HG02571 (cell line): ENCODE measurements around the gene P2RX4.
A peak's percentile ranks its signal among the peaks of the same experiment; 100 is the strongest.
"Not testable (repeated sequence)": the region's sequence is repeated elsewhere in the genome, so short reads cannot be mapped to it uniquely, and the experiment has no call there.

Experiments used
- ATAC-seq: cut with Tn5 transposase; IDR thresholded peaks from one replicate; pipeline ENCODE4 v1.9.1; 2021; ENCODE audit warnings: mild to moderate bottlenecking, moderate library complexity; ENCODE audit not compliant: unreplicated experiment

P2RX4 gene

GRCh38 chr12:121218588-121219352, 8.8 kb downstream of the P2RX4 start:
- ATAC-seq = no peak

DNA sequence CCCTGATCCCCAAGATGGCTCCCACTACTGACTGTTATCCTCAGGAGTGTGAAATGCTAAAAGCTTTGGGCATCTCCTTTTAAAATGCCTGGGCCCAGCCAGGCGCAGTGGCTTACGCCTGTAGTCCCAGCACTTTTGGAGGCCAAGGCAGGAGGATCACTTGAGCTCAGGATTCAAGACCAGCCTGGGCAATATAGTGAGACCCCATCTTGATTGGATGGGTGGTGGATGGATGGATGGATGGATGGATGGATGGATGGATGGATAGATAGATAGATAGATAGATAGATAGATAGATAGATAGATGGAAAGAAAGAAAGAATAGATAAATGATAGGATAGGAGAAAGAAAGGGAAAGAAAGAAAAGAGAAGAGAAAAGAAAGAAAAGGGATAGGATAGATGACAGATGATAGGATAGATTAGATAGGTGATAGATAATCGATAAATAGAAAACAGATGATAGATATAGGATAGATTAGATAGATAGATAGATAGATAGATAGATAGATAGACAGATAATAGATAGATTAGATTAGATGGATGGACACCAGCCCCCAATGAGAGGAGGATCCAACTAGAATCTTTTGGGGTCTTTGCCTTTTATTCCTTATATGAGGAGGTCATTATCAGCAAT, 9.5 kb downstream of the P2RX4 start:
- ATAC-seq = no peak

GRCh38 chr12:121222847-121223246, 12.9 kb downstream of the P2RX4 start:
- ATAC-seq = no peak

DNA sequence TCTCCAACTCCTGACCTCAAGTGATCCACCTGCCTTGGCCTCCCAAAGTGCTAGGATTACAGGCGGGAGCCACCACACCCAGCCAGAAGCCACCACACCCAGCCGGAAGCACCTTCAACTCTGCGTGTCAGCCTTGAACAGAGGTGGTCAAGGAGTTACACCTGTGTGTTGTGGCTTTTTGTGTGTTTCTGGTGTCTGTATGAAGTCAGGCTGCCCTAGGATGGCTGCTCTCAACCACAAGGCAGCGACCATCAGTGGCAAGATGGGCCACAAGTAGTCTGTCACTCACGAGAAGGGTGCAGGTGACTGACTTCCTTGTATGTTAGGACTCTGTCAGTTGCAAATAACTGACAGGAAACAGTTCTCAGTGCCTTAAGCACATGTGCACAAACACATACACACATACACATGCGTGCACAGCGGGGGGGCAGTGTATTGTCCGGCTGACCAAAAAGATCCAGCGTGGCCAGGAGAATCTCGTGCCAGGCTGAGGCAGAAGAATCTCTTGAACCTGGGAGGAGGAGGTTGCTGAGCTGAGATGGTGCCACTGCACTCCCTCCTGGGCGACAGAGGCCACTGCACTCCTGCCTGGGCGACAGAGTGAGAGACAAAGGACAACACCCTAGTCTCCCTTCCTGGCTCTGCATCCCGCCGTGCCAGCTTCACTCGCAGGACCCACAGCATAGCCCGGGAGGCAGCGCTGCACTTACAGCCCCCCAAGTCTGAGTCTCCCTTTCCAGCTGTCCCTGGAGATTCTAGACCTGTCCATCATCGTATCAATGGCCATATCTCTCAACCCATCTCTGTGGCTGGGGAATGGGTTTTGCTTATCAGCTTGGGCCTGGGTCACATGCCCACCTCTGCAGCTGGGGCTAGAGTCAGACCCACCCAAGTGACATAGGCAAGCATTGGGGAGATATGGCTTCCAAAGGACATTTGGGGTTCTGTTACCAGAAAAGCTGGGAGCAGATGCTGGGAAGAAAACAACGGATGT, 13.7 kb downstream of the P2RX4 start:
- ATAC-seq = no peak

DNA sequence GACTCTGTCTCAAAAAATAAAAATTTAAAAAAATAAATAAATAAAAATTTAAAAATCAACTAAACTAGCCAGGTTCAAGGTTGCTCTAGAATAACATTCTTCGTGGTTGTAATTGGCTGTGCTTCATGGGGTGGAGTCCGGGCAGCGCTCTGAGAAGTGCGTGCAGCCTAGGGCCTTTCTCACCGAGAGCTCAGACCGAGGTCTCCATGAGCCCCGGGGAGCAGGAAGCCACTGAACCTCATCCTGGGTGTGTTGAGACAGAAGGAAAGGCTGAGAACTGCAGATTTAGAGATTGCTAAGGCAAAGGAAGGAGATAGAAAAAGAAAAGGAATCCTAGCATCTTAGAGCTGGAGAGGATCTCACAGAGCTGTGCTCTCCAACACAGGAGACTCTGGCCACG, 14.7 kb downstream of the P2RX4 start:
- no peak for ATAC-seq

DNA sequence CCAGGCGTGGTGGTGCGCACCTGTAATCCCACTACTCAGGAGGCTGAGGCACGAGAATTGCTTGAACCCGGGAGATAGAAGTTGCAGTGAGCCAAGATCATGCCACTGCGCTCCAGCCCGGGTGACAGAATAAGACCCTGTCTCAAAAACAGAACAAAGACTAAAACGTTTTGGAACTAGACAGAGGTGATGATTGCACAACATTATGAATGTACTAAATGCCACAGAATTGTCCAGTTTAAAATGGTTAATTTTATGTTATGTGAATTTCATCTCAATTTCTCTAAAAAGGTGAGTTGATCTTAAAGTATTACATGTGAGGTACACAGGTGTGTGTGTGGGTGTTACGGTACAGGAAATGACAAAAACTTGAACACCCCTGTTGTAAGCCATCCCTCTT, 16.5 kb downstream of the P2RX4 start:
- ATAC-seq = no peak

DNA sequence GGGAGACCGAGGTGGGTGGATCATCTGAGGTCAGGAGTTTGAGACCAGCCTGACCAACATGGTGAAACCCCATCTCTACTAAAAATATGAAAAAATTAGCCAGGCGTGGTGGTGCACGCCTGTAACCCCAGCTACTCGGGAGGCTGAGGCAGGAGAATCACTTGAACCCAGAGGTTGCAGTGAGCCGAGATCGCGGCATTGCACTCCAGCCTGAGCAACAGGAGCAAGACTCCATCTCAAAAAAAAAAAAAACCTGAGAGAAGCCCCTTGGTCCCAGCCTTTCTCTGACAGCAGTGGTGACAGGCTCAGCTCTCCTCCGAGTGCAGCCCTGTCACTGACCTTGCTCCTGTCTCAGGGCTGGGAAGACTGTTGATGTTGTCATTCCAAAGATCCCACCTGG, 16.9 kb downstream of the P2RX4 start:
- ATAC-seq = not testable (repeated sequence)

DNA sequence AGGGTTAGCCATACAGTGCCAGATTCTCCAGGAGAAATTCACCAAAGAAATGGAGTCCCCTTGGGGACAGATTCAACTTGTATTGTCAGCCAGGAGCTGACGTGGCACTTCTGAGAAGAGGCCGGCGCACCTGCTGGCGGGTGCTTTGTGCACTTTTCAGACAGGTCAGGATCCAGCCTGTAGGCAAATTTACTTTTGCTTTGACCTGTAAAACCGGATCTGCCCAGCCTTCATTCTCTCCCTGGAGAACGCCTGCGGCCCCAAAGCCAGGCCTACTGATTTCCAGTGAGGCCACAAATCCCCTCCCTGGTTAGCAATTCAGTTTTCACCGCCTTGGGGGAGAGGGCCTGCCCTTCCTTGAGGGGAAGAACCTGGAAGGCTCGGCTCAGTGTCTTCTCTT, 17.4 kb downstream of the P2RX4 start:
- ATAC-seq = peak; percentile 62

GRCh38 chr12:121228919-121229665, 19.2 kb downstream of the P2RX4 start:
- ATAC-seq = no peak

- ATAC-seq = not testable (repeated sequence)
Observed at GRCh38 chr12:121229826-121230537, 20.1 kb downstream of the P2RX4 start.

GRCh38 chr12:121230538-121230907, 20.6 kb downstream of the P2RX4 start:
- no peak for ATAC-seq

DNA sequence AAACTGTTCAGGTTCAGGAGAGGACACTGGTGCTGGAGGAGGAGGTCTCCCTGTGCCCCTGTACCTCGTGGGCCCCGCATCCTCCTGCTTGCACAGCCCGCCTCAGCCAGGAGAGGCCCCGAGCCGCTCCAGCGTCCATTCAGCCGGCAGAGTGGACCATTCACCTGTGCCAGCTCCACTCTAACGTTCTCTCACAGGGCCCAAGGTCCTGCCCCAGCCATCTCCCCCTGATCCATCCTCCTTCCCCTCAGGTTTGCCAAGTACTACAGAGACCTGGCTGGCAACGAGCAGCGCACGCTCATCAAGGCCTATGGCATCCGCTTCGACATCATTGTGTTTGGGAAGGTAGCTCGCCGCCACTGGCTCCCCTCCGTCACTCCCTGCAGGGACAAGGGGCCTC, 22.2 kb downstream of the P2RX4 start:
- no peak for ATAC-seq

DNA sequence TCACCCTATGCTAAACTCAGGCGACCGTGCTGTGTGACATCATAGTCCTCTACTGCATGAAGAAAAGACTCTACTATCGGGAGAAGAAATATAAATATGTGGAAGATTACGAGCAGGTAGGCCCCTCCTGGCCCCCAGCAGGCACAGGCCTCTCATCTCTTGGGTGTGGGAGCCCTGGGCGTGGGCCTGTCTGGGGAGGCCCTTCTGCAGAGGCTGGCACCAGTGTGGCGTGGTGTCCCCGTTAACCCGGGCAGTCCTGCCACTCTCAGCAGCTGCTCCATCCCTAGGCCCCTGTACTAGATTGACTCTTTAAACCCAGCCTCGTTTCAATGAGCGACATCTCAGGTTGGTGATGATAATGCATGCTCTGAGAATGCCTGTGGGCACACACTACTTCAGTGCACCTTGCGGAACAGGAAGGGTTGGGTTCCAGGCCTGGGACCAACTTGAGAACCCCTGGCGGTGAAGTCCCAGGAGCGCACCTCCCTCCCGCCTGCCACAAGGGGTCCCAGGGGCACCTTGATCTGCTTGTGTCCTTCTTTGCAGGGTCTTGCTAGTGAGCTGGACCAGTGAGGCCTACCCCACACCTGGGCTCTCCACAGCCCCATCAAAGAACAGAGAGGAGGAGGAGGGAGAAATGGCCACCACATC, 23.2 kb downstream of the P2RX4 start:
- no peak for ATAC-seq

DNA sequence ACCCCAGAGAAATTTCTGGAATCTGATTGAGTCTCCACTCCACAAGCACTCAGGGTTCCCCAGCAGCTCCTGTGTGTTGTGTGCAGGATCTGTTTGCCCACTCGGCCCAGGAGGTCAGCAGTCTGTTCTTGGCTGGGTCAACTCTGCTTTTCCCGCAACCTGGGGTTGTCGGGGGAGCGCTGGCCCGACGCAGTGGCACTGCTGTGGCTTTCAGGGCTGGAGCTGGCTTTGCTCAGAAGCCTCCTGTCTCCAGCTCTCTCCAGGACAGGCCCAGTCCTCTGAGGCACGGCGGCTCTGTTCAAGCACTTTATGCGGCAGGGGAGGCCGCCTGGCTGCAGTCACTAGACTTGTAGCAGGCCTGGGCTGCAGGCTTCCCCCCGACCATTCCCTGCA, 23.7 kb downstream of the P2RX4 start:
- no peak for ATAC-seq

DNA sequence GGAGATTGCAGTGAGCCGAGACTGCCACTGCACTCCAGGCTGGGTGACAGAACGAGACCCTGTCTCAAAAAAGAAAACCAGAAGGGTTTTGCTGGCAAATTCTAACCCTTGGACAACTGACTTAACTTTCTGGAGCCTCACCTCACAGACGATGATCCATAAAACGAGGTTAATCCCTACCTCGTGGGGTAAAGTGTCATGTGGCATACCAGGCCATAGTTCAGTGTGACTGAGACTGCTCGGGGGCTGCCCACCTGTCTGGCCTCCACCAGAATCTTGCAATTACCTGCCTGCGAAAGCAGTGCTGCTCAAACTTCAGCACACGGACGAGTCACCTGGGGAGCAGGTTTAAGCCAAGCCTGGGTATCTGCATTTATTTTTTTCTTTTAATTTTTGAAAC, 26.8 kb downstream of the P2RX4 start:
- no peak for ATAC-seq

GRCh38 chr12:121237415-121237814, 27.5 kb downstream of the P2RX4 start:
- no peak for ATAC-seq

- ATAC-seq = no peak
Observed at GRCh38 chr12:121238086-121238485, 28.2 kb downstream of the P2RX4 start.

DNA sequence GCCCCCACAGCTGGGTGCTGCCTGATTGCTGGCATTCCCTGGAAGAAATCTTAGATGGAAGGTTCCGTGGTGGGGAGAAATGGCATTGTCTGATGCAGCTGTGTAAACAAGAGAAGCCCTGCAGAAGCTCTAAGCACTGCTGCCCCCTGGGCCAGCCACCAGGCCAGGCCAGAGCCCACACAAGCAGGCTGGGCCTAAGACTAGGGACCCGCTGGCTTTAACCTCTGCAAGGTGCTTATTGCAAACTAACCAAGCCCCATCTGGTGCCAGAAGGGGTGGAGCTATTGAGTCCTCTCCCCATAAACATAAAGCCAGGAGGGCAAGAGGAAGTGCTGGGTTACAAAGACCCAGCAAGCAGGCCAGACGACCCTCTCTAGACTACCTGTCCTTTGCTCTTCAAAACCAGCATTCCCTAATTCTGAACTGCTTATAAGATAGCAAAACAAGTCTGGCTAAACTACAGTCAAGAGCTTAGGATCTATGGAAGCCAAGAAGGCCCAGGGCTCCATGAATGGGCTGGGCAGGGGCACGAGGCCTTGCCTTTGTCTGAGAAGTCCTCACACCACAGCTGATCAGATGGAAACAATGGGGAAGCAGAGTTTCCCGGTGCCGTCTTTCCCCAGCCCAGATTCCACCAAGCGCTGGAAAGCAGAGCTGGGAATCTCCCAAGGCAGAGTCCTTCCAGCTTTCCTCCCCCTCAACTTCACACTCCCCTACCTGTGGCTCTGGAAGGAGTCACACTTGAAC, 28.8 kb downstream of the P2RX4 start:
- ATAC-seq = no peak
